ENCODE results near the gene KCNK6.

- TF ChIP-seq, protein P1, sequence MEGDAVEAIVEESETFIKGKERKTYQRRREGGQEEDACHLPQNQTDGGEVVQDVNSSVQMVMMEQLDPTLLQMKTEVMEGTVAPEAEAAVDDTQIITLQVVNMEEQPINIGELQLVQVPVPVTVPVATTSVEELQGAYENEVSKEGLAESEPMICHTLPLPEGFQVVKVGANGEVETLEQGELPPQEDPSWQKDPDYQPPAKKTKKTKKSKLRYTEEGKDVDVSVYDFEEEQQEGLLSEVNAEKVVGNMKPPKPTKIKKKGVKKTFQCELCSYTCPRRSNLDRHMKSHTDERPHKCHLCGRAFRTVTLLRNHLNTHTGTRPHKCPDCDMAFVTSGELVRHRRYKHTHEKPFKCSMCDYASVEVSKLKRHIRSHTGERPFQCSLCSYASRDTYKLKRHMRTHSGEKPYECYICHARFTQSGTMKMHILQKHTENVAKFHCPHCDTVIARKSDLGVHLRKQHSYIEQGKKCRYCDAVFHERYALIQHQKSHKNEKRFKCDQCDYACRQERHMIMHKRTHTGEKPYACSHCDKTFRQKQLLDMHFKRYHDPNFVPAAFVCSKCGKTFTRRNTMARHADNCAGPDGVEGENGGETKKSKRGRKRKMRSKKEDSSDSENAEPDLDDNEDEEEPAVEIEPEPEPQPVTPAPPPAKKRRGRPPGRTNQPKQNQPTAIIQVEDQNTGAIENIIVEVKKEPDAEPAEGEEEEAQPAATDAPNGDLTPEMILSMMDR (IDR thresholded peaks at IDR 0.05) = no peak
- no peak for TF ChIP-seq POLR2A (IDR thresholded peaks at IDR 0.05)
These were observed 39.4 kb upstream of the KCNK6 start for GRCh38 chr19:38280030-38280921.
